Stimulated activated CD8-positive, alpha-beta memory T cell treated with anti-CD3 and anti-CD28 coated beads, Interleukin-15, amount 100 ng/mL, for 48 hours (primary cell): ENCODE measurements around the gene SH2D3A.
A peak's percentile ranks its signal among the peaks of the same experiment; 100 is the strongest.
"Not testable (repeated sequence)": the region's sequence is repeated elsewhere in the genome, so short reads cannot be mapped to it uniquely, and the experiment has no call there.

Experiments used
- DNase-seq, 2 donors: peaks; one replicate each; pipeline ENCODE4 v3.0.0-alpha.2; 2020; ENCODE audit warnings: low read depth in 2 of 2

The SH2D3A gene

DNA sequence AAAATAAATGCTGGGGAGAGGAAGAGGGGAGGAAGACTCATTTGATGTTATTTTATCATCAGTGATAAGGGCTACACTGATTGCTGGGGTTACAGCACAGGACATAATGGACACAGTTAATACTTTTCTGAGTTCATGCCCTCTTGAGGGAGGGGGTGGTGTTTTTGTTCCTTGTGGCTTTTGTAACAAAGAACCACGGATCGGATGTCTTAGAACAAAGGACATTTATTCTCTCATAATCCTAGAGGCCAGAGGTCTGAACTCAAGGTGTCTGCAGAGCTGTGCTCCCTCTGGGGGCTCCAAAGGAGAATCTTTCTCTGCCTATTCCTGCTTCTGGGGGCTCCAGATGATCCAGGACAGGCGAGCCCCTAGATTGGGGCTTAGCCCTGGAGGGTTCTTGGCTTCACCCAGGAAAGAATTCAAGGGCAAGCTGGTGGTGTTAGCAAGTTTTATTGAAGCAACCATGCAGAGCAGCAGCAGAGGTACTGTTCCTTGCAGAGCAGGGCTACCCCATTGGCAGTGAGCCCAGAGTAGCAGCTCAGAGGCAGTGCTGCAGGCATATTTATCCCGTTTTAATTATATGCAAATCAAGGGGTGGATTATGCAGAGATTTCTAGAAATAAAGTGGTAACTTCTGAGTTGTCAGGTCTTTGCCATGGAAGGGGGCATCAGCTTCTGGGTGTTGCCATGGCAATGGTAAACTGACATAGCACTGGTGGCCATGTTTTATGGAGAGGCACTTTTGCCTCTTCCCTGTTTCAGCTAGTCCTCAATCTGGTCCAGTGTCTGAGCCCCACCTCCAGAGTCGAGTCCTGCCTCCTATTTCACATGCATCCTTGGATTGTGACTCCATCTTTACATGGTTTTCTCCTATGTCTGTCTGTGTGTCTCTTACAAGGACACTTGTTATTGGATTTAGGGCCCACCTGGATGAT lies 23.2 kb upstream of the SH2D3A start:
- DNase-seq: no peak

DNA sequence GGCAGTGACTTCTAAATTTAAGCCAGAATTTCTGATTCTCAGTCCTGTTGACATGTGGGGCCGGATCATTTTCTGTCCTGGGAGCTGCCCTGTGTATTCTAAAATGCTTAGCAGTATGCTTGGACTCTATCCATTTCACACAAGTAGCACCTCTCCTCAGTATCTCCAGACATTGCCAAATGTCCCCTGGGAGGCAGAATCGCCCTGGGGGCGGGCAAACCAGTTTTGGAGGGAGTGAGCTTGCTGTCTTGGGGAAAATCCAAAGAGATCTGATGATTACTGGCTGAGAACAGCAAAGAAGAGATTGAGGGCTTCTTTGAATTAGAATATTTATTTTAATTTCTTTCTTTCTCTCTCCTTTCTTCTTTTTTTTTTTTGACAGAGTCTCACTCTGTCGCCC lies 21.7 kb upstream of the SH2D3A start:
- DNase-seq: no peak

GRCh38 chr19:6787393-6787792 lies 20.2 kb upstream of the SH2D3A start:
- no peak for DNase-seq

- no peak for DNase-seq
Observed at GRCh38 chr19:6779206-6779605, 12.0 kb upstream of the SH2D3A start.

GRCh38 chr19:6778386-6778785 lies 11.2 kb upstream of the SH2D3A start:
- DNase-seq: no peak

DNA sequence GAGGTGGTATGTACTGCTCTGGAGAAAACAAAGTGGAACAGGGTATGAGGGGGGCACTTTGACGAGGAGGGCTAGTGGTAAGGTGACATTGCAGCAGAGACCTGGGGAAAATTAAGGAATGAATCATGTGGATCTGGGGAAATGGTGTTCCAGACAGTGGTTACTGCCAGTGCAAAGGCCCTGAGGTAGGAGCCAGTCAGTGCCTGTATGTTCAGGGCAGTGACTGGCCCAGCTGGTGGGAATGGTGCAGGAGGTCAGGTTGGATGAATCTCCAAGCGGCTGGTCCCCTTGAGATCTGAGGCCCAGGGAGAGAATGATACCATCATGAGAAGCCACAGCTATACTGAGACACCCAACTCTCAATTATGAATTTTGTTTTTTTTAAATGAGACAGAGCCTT lies 10.2 kb upstream of the SH2D3A start:
- no peak for DNase-seq

- no peak for DNase-seq
Observed at GRCh38 chr19:6776999-6777398, 9.8 kb upstream of the SH2D3A start.

- DNase-seq: not testable (repeated sequence)
Observed at GRCh38 chr19:6776045-6776444, 8.8 kb upstream of the SH2D3A start.

DNA sequence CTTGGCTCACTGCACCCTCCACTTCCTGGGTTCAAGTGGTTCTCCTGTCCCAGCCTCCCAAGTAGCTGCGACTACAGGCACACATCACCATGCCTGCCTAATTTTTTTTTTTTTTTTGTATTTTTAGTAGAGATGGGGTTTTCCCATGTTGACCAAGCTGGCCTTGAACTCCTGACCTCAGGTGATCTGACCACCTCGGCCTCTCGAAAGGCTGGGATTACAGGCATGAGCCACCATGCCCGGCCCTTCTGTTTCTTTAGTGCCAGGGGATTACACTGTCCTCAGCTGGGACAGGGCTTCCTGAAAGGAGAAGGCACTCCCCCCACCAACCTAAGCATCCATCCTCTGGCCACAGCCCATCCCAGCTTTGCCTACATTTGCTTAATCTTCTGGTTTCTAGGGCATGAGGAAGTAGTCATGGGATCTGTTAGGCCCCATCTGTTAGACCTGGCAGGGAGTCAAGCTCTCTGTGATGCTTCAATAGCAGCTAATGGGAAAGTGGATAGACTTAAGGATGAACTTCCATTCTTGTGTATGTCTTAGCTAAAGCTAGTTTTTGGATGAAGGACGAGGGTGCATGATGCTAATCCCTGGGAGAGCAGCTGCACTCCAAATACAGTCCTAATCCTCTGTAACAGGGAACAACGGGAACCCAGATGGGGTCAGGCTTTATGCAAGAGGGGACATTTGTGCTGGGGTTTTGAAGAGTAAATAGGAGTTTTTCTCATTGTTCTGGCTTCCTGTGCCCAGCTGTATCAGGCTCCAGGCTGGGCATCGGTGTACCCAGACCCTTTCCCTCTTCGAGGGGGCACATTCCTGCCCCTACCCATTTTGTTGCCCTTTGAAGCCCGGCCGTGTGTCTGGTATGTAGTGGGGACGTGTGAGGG lies 7.8 kb upstream of the SH2D3A start:
- DNase-seq: no peak

GRCh38 chr19:6773323-6773931 lies 6.2 kb upstream of the SH2D3A start:
- DNase-seq: peak; percentile 56 to 57

- no peak for DNase-seq
Observed at GRCh38 chr19:6772866-6773322, 5.7 kb upstream of the SH2D3A start.

DNA sequence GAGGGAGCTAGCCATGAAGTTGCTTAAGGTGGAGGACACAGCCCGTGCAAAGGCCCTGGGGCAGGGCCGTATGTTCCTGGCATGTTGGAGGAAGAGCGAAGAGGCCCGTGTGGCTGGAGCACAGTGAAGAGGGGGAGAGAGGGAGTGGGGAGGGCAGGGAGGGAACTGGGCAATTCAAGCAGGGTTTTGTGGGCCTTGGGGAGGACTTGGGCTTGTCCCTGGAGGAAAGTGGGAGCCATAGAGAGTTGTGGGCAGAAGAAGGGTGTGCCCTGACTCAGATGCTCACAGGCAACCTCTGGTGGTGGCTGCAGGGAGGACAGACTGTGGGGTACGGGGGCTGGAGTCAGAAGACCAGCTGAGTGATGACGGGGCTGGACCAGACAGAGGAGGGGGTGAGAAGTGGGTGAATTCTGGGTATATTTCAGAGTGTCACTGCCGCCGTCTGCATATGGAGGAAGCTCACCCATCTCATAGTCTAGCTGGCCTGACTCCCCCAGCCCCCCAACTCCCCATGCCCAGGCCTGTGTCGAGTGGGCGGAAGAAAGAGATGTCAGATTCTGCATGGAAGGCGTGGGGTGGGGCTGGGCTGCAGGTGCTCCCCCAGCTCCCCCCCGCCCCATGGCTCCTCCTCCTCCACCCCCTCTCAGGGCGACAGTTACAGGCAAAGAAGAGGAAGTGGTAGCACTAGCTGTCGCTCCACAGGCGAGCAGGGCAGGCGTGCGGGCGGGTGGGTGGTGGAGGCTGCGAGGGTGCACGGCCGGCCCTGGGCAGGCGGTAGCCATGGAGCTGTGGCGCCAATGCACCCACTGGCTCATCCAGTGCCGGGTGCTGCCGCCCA lies 5.0 kb upstream of the SH2D3A start, which contains the start of gene VAV1:
VAV1 (plus strand) TSS at position 681 of the 838 bp plus-strand sequence; CDS start at position 781, 100 bp downstream.
- peak; percentile 75 to 76 for DNase-seq

- DNase-seq: not testable (repeated sequence)
Observed at GRCh38 chr19:6771648-6772027, 4.4 kb upstream of the SH2D3A start.

DNA sequence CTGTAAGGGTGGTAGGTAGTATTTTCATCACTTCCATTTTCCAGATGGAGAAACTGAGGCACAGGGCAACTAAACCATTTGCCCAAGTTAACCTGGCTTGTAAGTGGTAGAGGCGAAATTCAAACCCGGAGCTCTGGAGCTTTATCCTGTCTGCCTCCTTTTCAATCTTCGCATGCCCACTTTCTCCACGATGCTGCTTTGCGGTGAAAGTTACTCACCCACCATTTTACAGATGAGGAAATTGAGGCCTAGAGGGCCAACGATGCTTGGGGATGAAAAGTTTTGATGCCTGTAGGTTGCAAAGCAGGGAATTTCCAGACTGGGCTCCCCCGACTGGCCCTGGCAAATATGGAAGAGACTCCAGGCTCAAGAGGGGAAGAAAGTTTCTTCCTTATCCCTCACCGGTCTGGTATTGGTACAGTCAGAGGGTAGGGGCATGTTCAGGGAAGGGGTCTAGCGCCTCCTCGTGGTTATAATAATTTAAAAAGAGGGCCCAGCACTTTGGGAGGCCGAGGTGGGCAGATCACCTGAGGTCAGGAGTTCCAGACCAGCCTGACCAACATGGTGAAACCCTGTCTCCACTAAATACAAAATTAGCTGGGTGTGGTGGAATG lies 1.9 kb upstream of the SH2D3A start:
- no peak for DNase-seq

DNA sequence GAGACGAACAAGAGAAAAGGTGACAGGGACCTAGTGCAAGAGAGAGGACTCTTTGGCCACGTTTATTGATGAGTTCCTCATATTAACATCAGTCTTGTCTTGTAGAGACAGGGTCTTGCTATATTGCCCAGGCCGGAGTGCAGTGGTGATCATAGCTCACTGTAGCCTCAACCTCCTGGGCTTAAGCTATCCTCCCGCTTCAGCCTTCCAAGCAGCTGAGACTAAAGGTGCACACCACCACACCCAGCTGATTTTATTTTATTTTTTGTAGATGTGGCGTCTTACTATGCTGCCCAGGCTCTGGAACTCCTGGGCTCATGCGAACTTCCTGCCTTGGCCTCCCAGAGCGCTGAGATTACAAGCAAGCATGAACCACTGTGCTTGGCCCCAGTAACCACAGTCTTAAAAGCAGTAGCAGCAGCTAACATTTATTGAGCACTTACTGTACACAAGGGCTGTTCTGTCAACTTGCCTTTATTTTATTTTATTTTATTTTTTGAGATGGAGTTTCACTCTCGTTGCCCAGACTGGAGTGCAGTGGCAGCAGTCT lies 1.1 kb upstream of the SH2D3A start:
- DNase-seq: no peak

DNA sequence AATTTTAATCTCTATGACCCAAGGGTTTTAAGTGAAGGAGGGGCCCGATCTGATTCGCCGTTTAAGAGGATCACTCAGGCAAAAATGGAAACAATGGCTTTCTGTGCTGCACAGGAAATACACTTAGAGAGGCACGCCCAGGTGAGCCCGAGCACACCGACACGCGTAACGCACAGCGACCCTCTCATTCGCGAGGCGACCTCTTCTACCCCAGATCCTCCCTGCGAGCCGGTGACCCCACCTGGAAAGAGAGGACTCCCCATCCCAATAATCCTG lies 216 bp downstream of the SH2D3A start:
- no peak for DNase-seq

DNA sequence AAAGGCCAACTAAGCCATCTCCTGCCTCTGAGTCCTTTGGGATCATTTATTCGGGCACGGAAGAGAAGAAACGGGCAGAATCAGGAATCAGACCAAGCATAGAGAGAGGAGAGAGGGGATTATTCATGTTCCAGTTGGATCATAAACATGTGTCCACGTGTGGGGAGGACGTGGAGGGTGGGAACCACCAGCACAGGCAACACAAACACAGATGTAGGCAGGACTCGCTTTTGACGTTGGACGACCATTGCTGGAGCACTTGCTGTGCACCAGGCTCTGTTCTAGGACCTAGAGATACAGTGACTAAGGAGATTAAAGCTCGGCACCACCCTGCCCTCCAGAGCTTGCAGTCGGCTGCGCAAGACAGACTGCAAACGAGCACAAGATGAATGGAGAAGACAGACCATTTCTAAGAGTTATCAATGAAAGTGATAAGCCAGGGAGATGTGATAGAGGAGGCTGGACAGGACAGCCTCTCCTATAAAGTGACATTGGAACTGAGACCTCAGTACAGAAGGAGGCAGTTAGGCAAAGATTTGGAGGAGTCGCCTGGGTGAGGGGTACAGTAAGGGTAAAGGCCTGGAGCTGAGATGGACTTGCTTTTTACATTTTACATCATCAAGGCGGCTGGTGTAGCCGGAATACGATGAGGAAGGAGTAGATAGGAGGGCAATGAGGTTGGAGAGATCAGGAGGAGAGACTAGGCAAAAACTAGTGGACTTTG lies 716 bp downstream of the SH2D3A start:
- DNase-seq: no peak

GRCh38 chr19:6765738-6766356 lies 1.4 kb downstream of the SH2D3A start:
- no peak for DNase-seq

- DNase-seq: not testable (repeated sequence)
Observed at GRCh38 chr19:6762253-6762797, 4.9 kb downstream of the SH2D3A start.
